Activated CD8-positive, alpha-beta T cell treated with anti-CD3 and anti-CD28 coated beads for 36 hours (primary cell): ENCODE data around the gene TMEM120B. TPM values are rescaled to one million over a fixed set of nuclear protein-coding genes. Genes with fewer than 3 reads are reported as not detected.

Experiments
- ATAC-seq: fragments of 200-7000 bp; cut with Tn5 transposase; one replicate; pipeline ENCODE4 v1.10.0; 2021; ENCODE audit warnings: mild to moderate bottlenecking, moderate library complexity
- CTCF ChIA-PET: fragments of 350-600 bp; sonication (Branson Sonifier 250); formaldehyde crosslinking; loops from one replicate; lab custom pipeline; 2021; ENCODE audit warnings: antibody characterized with exemption; lab: Charles Lee
- POLR2A ChIA-PET: fragments of 350-600 bp; sonication (Branson Sonifier 250); formaldehyde crosslinking; loops from one replicate; lab custom pipeline; 2021; ENCODE audit warnings: antibody characterized with exemption; lab: Charles Lee
- DNase-seq: peaks from one replicate; pipeline ENCODE4 v3.0.0-alpha.2; 2020
- H3K27ac Mint-ChIP-seq: one replicate; pipeline ENCODE4 v1.8.0; 2021; ENCODE audit warnings: mild to moderate bottlenecking, mixed read lengths
- H3K27me3 Mint-ChIP-seq: one replicate; pipeline ENCODE4 v1.8.0; 2021; ENCODE audit warnings: mixed read lengths
- H3K36me3 Mint-ChIP-seq: one replicate; pipeline ENCODE4 v1.8.0; 2021; ENCODE audit warnings: low read depth, mixed read lengths
- H3K4me1 Mint-ChIP-seq: one replicate; pipeline ENCODE4 v1.8.0; 2021; ENCODE audit warnings: low read depth, mixed read lengths
- H3K4me3 Mint-ChIP-seq: one replicate; pipeline ENCODE4 v1.8.0; 2021; ENCODE audit warnings: mild to moderate bottlenecking, moderate library complexity, mixed read lengths
- H3K9me3 Mint-ChIP-seq: one replicate; pipeline ENCODE4 v1.8.0; 2021; ENCODE audit warnings: mixed read lengths
- CTCF ChIP-seq: fragments of 200-600 bp; IDR thresholded peaks from one replicate; pipeline ENCODE4 v1.8.0; 2022; ENCODE audit warnings: antibody characterized with exemption, mild to moderate bottlenecking
- intact Hi-C: fragments of 100-400 bp; cut with micrococcal nuclease; formaldehyde crosslinking; loops from one replicate; pipeline ENCODE4 v1.10.0; 2022
- total RNA-seq, 2 experiments: library from RNA; stranded (reverse); gene quantifications; one replicate each; pipeline ENCODE4 v1.2.3, GENCODE V29; 2021

The TMEM120B gene
- total RNA-seq, 2 experiments from 2014 or later, result 11.7 to 12.7 TPM

GRCh38 chr12:121709478-121709961, 3.0 kb upstream of the TMEM120B start:
- no peaks in the 10 kb centered on the region for H3K27me3 Mint-ChIP-seq
- TF ChIP-seq CTCF, result no peak
- H3K27ac Mint-ChIP-seq, result no peak overlapping the region
- peaks cover 2% of the 10 kb centered on the region for H3K9me3 Mint-ChIP-seq
- H3K4me1 Mint-ChIP-seq, result peaks cover 10% of the 10 kb centered on the region
- ChIA-PET CTCF (interaction anchor here (4.3 kb wide), 1 partner anchor 85 kb away, joined by 48 read pairs; the partner anchor contains the start of gene RHOF), POLR2A (no interaction called here)
- ATAC-seq (no peak), DNase-seq (no peak)
- H3K36me3 Mint-ChIP-seq, result peaks cover 4% of the 10 kb centered on the region
- intact Hi-C loops, result no loop called here
- H3K4me3 Mint-ChIP-seq, result no peak overlapping the region

- intact Hi-C loops, result no loop called here
- Mint-ChIP-seq H3K36me3 (peaks cover 6% of the 10 kb centered on the region), H3K9me3 (no peaks in the 10 kb centered on the region), H3K27ac (peak overlapping the region; percentile 78), H3K27me3 (no peaks in the 10 kb centered on the region), H3K4me1 (peaks cover 16% of the 10 kb centered on the region), H3K4me3 (peak overlapping the region; percentile 84)
- POLR2A ChIA-PET, result interaction anchor here (0.6 to 2.1 kb wide), 14 partner anchors 21 to 177 kb away, joined by 3 to 9 read pairs (median 3); partner anchors contain the start of gene PSMD9
- CTCF ChIA-PET, result interaction anchor here (0.6 to 4.3 kb wide), 19 partner anchors 8 to 309 kb away, joined by 3 to 48 read pairs (median 4); partner anchors contain the start of genes PSMD9 and RHOF
- peak; percentile 44 for DNase-seq
- no peak for TF ChIP-seq CTCF
- ATAC-seq, result peak; percentile 29
Measured at GRCh38 chr12:121711361-121712189, 977 bp upstream of the TMEM120B start.

GRCh38 chr12:121712190-121712460, 427 bp upstream of the TMEM120B start:
- CTCF ChIA-PET, result interaction anchor here (0.6 to 4.3 kb wide), 17 partner anchors 9 to 310 kb away, joined by 3 to 48 read pairs (median 4); partner anchors contain the start of genes PSMD9 and RHOF
- POLR2A ChIA-PET, result interaction anchor here (0.8 to 2.1 kb wide), 13 partner anchors 11 to 177 kb away, joined by 3 to 9 read pairs (median 3); partner anchors contain the start of gene PSMD9
- no peak for TF ChIP-seq CTCF
- DNase-seq (peak; percentile 34), ATAC-seq (peak; percentile 34)
- peak overlapping the region; percentile 78 for H3K27ac Mint-ChIP-seq
- no peaks in the 10 kb centered on the region for H3K9me3 Mint-ChIP-seq
- peaks cover 6% of the 10 kb centered on the region for H3K36me3 Mint-ChIP-seq
- peak overlapping the region; percentile 84 for H3K4me3 Mint-ChIP-seq
- no peaks in the 10 kb centered on the region for H3K27me3 Mint-ChIP-seq
- H3K4me1 Mint-ChIP-seq, result peaks cover 16% of the 10 kb centered on the region
- intact Hi-C loops, result no loop called here

- TF ChIP-seq CTCF, result no peak
- H3K4me3 Mint-ChIP-seq, result peak overlapping the region; percentile 84
- no peaks in the 10 kb centered on the region for H3K27me3 Mint-ChIP-seq
- CTCF ChIA-PET, result interaction anchor here (1.2 to 4.3 kb wide), 7 partner anchors 12 to 175 kb away, joined by 3 to 48 read pairs (median 8); partner anchors contain the start of genes ORAI1, PSMD9 and RHOF
- H3K9me3 Mint-ChIP-seq, result no peaks in the 10 kb centered on the region
- peaks cover 16% of the 10 kb centered on the region for H3K4me1 Mint-ChIP-seq
- POLR2A ChIA-PET, result interaction anchor here (0.7 to 2.1 kb wide), 7 partner anchors 23 to 175 kb away, joined by 3 to 9 read pairs (median 4); partner anchors contain the start of gene PSMD9
- H3K27ac Mint-ChIP-seq, result peak overlapping the region; percentile 55
- peaks cover 6% of the 10 kb centered on the region for H3K36me3 Mint-ChIP-seq
- ATAC-seq (peak; percentile 4), DNase-seq (no peak)
- intact Hi-C loops, result no loop called here
Measured at GRCh38 chr12:121713257-121713777, 765 bp downstream of the TMEM120B start.
